ENCODE results near the gene PLAU. TPM values are rescaled to one million over a fixed set of nuclear protein-coding genes. Genes with fewer than 3 reads are reported as not detected.

The PLAU gene
- total RNA-seq, 4 donors from 2014 or later: 0.83 to 5.0 (median 2.3) TPM

DNA sequence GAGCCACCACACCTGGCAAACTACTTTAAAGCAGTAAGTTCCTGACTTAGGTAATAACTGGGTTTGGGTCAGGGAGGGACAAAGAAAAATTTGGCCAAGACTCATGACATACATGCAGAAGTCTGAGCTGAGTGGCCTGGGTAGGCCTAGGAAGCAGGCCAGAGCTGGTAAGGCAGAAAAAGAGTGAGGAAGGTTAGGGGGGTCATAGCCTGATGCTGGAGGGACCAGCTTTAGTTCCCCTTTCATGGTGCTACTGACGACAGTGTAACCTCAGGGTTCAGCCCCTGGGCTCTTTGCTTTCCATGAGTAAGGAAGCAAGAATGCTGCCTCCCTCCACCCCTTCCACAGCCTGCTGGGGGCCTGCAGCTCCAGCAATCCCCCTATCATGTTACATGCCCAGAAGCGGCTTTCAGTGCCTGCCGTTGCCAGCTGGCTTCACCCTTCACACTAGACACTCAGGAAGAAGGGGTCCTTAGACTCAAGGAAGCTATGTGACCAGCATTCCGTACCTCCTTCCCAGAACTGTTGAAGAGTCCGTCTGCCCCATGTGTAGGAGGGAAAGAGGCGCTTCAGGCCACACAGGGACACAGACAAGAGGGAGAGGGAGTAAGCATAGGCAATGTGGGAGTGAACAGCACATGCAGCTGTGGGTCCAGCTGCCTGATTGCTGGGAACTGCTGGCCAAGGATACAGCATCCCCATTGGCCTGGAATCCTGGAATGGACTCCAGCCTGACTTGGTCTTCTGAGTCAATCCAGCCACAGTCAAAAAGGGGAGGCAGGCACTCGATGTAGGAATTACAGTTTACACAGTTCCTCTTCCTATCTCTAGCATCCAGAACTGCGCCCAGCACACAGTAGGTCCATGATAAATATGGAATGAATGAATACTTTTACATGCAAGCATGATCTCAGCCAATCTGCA lies 4.1 kb upstream of the PLAU start:
- H3K4me3 ChIP-seq: no peak overlapping the region
- no peaks in the 10 kb centered on the region for H3K36me3 ChIP-seq
- H3K27ac ChIP-seq: peak overlapping the region; percentile 51 to 82 (median 72)
- in situ Hi-C loops (cut with MboI; ENCODE audit: low sequenced_read_pairs in 4 of 4) (no loop called here), intact Hi-C loops (cut with DNase I; ENCODE audit: low total_unique reads) (no loop called here)
- H3K27me3 ChIP-seq: peaks cover 0 to 4% (median 0%) of the 10 kb centered on the region in 3 donors
- peaks cover 36 to 40% of the 10 kb centered on the region in 2 donors for H3K4me1 ChIP-seq
- H3K9me3 ChIP-seq: no peaks in the 10 kb centered on the region
- peak; percentile 51 to 74 for ATAC-seq
- DNase-seq: peak; percentile 58 to 76
- no peak for TF ChIP-seq POLR2A (IDR thresholded peaks at IDR 0.05)
- no peak for TF ChIP-seq CTCF (IDR thresholded peaks at IDR 0.05 in 4 of 5, conservative IDR thresholded peaks at IDR 0.05 in 1 of 5)

- DNase-seq (peak in 1 of 2 donors; percentile 60), ATAC-seq (peak; percentile 29 to 34)
- intact Hi-C loops (cut with DNase I; ENCODE audit: low total_unique reads): no loop called here
- Histone ChIP-seq H3K36me3 (no peaks in the 10 kb centered on the region), H3K9me3 (no peaks in the 10 kb centered on the region), H3K27me3 (peaks cover 0 to 6% (median 0%) of the 10 kb centered on the region in 3 donors), H3K4me1 (peaks cover 36 to 50% of the 10 kb centered on the region in 2 donors), H3K27ac (peak overlapping the region; percentile 51 to 82 (median 74)), H3K4me3 (no peak overlapping the region)
- TF ChIP-seq POLR2A (IDR thresholded peaks at IDR 0.05) (no peak), CTCF (IDR thresholded peaks at IDR 0.05 in 4 of 5, conservative IDR thresholded peaks at IDR 0.05 in 1 of 5) (no peak)
- in situ Hi-C loops (cut with MboI; ENCODE audit: low sequenced_read_pairs in 4 of 4): no loop called here
Measured at GRCh38 chr10:73907841-73908517, 3.0 kb upstream of the PLAU start.

GRCh38 chr10:73908853-73909539 lies 1.9 kb upstream of the PLAU start:
- Histone ChIP-seq H3K9me3 (no peaks in the 10 kb centered on the region), H3K4me3 (no peak overlapping the region), H3K27me3 (peaks cover 0 to 7% (median 0%) of the 10 kb centered on the region in 3 donors), H3K4me1 (peaks cover 36 to 50% of the 10 kb centered on the region in 2 donors), H3K36me3 (no peaks in the 10 kb centered on the region), H3K27ac (peak overlapping the region; percentile 51 to 82 (median 74))
- in situ Hi-C loops (cut with MboI; ENCODE audit: low sequenced_read_pairs in 4 of 4): no loop called here
- TF ChIP-seq POLR2A (IDR thresholded peaks at IDR 0.05) (no peak), CTCF (IDR thresholded peaks at IDR 0.05 in 4 of 5, conservative IDR thresholded peaks at IDR 0.05 in 1 of 5) (no peak)
- ATAC-seq: peak; percentile 23 to 47
- peak; percentile 32 to 47 for DNase-seq
- intact Hi-C loops (cut with DNase I; ENCODE audit: low total_unique reads): no loop called here

- Histone ChIP-seq H3K4me3 (no peak overlapping the region), H3K4me1 (peaks cover 36 to 54% of the 10 kb centered on the region in 2 donors), H3K9me3 (no peaks in the 10 kb centered on the region), H3K36me3 (no peaks in the 10 kb centered on the region), H3K27me3 (peaks cover 0 to 7% (median 0%) of the 10 kb centered on the region in 3 donors), H3K27ac (peak overlapping the region; percentile 51 to 82 (median 74))
- intact Hi-C loops (cut with DNase I; ENCODE audit: low total_unique reads): no loop called here
- in situ Hi-C loops (cut with MboI; ENCODE audit: low sequenced_read_pairs in 4 of 4): no loop called here
- DNase-seq: no peak
- no peak for TF ChIP-seq POLR2A (IDR thresholded peaks at IDR 0.05)
- no peak for ATAC-seq
Measured at GRCh38 chr10:73909540-73910115, 1.3 kb upstream of the PLAU start.

All from gastrocnemius medialis (tissue), 4 donors.